ENCODE data around the gene TRABD2B.

- TF ChIP-seq, protein P1, sequence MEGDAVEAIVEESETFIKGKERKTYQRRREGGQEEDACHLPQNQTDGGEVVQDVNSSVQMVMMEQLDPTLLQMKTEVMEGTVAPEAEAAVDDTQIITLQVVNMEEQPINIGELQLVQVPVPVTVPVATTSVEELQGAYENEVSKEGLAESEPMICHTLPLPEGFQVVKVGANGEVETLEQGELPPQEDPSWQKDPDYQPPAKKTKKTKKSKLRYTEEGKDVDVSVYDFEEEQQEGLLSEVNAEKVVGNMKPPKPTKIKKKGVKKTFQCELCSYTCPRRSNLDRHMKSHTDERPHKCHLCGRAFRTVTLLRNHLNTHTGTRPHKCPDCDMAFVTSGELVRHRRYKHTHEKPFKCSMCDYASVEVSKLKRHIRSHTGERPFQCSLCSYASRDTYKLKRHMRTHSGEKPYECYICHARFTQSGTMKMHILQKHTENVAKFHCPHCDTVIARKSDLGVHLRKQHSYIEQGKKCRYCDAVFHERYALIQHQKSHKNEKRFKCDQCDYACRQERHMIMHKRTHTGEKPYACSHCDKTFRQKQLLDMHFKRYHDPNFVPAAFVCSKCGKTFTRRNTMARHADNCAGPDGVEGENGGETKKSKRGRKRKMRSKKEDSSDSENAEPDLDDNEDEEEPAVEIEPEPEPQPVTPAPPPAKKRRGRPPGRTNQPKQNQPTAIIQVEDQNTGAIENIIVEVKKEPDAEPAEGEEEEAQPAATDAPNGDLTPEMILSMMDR (IDR thresholded peaks at IDR 0.05 in 2 of 3, conservative IDR thresholded peaks at IDR 0.05 in 1 of 3; ENCODE audit: borderline replicate concordance in 1 of 3, insufficient read depth in 1 of 3, low read depth in 2 of 3, low read length in 2 of 3): no peak
- TF ChIP-seq JUND (IDR thresholded peaks at IDR 0.05) (no peak), EZH2phosphoT487 (IDR thresholded peaks at IDR 0.05; ENCODE audit: borderline replicate concordance) (no peak), POLR2A (IDR thresholded peaks at IDR 0.05; ENCODE audit: borderline replicate concordance, extremely low read depth, insufficient read depth, insufficient read length) (no peak), RAD21 (IDR thresholded peaks at IDR 0.05; ENCODE audit: low read depth) (no peak), EZH2 (IDR thresholded peaks at IDR 0.05) (no peak), ZBTB33 (IDR thresholded peaks at IDR 0.05; ENCODE audit: extremely low read depth, insufficient replicate concordance, low read length) (no peak), POLR2AphosphoS5 (IDR thresholded peaks at IDR 0.05; ENCODE audit: low read depth, low read length) (no peak), SRF (IDR thresholded peaks at IDR 0.05; ENCODE audit: low read depth) (no peak), YY1 (IDR thresholded peaks at IDR 0.05; ENCODE audit: extremely low read depth, insufficient replicate concordance, low read depth, low read length) (no peak), REST (IDR thresholded peaks at IDR 0.05; ENCODE audit: low read depth) (no peak), ATF3 (IDR thresholded peaks at IDR 0.05) (no peak)
- TF ChIP-seq, protein P2, sequence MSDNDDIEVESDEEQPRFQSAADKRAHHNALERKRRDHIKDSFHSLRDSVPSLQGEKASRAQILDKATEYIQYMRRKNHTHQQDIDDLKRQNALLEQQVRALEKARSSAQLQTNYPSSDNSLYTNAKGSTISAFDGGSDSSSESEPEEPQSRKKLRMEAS (IDR thresholded peaks at IDR 0.05): no peak
These were observed 238.6 kb downstream of the TRABD2B start for GRCh38 chr1:47758341-47759250.

Data from HCT116 (cell line).